ENCODE measurements around the gene GATA2.

GATA2 gene

DNA sequence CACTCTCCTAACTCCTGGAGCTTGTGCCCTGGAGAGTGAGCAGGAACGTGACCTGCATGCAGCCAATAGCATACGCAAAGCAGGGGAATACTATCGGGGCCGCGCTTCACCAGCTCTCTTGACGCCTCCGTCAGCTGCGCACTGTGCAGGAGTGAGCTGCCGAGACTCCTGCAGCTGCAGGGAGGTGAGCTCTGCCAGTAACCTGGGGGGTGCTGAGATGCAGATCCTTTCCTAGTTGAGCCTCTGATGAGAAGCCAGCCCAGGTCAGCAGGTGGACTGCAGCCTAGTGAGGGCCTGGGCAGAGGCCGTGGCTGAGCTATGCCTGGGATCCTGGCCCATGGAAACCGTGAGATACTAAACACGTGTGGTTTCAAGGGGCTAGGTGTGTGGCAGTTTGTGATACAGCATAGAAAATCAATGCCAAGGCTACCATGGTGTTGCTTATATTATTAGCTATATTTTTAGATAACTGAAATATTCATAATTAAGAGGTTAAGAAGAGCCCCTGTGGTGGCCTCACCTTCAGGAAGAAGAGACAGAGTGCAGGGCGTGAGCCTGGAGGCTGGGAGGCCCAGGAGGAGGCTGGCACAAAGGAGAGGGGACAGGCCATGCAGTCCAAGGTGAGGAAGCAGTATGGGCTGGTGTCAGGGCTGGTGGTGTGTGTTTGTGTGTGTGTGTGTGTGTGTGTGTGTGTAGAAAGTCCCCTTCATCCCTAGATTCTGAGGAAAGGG lies 20.4 kb downstream of the GATA2 start:
- no peak for DNase-seq

DNA sequence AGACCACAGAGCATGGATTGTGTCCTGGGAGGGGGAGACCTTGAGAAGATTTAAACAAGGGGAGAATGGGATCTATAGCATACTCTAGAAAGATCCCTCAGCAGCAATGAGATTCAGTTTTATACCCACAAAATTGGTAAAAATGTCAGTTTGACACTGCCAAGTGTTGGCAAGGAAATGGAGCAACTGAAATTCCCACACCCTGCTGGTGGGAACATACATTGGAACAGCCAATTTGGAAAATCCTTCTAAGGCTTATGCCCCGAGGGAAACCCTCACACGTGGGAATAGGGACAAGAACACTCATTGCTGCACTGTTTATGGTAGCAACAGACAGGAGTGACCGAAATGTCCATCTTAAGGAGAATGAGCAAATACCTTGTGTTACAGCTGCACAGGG lies 21.3 kb downstream of the GATA2 start:
- no peak for DNase-seq

DNA sequence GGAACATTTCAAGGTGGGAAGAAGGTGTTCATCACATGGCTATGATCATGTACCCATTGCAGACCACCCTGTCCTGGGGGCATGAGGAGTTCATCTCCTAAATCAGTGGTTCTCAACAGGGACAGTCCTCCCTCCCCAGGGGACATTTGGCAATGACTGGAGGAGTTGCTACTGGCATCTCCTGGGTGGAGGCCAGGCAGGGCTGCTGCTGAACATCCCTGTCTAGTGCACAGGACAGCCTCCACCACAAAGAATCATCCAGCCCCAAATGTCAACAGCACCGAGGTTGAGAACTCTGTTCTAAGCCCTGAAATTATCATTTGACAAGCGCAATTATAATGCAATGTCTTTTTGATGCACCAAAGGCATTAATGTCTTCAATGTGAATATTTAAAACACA lies 21.9 kb downstream of the GATA2 start:
- DNase-seq = no peak

DNA sequence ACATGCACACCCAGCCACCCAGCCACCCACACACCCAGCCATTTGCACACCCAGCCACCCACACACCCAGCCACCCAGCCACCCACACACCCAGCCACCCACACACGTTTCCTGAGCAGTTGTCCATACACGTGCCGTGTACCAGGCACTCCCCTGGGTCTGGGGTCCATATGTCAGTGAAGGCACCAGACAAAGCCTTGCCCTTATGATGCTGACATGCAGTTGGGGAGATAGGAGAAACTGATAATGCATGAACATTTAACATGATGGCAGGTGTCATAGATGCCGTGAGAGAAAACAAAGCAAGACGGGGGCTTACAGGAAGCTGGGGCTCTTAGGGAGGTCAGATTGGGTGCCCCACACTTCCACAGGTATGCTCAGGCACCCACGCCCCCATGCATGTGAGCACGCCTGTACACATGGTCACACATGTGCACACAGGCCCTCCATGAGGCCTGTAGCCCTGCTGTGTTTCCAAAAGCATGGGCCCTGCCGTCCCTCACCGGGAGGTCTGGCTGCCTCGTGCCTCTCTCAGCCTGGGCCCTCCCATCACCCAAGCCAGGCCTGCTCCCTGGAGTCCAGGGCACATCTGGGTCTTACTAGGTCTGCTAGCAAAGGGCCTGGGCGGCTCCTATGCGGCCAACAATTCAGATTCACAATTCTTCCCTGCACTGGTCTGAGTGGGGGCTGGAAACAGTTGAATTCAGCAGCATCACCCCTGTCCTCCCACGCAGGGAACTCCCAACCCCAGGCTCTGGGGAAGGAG lies 22.7 kb downstream of the GATA2 start:
- DNase-seq = no peak

DNA sequence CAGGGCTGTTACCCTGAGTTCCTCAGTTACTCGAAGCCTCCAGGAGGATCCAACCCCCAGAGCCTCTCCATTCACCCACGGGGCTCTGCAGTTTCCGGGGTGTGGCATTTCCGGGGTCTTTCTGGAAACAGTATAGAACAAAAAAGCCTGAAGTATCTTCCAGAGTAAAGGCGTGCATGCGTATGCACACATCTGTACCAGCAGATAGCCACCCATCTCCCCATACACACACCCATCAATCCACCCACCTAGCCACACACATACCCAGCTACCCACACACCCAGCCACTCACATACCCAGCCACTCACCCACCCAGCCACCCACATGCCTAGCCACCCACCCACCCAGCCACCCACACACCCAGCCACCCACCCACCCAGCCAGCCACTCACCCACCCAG lies 23.4 kb downstream of the GATA2 start:
- no peak for DNase-seq

DNA sequence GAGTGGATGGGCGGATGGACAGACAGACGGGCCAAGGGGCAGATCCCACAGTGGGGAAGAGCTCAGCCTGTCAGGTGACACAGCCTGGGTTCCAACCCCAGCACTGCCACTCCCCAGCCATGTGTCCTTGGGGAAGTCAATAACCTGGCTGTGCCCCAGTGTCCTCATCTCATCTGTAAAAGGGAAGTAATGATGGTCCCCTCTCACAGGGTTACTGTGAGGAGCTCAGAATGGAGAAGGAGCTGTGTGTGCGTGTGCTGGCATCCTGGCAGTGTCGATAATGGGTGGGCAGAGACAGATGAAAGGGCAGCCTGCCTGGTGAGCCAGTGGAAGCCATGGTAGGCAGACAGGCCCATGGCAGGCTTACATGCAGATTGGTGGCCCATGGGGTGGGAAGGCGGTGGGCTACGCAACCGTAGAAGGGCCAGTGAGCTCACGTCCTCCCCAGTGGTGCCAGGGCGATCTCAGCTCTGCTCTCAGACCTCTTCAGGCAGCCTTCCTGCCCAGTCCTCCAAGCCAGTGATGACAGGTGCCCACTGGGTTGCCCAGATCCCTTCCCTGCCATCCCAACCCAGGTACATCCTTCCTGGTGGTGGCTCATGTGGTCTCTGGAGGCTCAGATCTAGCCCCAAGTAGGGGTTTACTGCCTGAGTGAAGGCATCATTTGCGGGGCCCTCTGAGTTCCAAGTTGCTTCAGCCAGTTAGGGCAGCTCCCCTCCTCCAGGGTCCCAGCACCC lies 24.0 kb downstream of the GATA2 start:
- DNase-seq = no peak

DNA sequence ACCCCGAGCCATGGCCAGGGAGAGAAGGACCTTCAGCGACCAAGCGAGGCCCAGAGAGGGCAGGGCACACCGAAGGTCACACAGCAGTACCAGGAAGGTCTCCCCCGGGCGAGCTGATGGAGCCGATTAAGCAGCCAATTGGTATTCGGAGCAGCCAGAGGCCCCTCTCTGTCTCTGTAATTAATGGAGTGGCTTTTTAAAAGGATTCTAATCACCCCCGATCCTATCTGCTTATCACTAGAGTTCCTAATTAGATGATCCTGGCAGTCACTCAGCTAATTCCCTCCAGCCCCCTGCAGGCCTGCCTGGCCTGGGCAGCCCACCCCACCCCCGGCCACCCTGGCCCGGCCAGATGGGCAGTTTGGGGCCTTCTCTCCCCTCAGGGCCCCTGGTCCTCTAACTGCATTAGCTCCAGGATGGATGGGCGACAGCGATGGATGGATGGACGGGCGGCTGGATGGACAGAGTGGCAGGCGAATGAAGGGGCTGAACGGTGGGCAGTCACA lies 24.7 kb downstream of the GATA2 start:
- no peak for DNase-seq

DNA sequence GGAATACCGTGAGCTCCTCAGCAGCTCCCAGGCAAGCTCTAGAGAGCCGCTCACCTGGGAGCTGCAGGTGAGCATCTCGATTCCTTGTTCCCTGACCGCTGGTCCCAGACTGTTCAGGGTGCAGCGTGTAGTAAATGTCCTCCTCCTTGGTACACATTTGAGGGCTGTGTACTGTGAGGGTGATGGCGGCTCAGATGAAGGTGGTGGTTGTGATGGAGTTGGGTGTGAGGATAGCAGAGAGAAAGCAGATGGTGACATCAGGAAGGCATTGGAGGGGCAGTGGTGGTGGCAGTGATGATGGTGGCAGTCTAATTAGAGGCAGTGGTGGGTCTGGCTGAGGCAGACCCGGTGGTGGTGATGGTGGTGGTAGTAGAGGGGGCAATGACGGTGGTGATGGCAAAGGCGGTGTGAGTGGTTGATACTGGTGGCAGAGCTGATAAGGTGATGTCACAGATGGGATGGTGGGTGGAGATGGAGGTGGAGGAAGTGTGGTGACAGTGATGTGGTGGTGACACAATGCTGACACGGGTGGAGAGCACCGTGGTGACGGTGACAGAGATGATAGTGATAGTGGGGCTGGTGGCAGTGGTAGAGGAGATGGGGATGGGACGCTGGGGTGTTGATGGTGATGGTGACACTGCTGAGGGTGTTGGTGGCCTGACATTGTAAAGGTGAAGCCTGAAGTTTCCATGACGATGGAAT lies 26.0 kb downstream of the GATA2 start, which contains the start of gene DNAJB8:
TSS of gene DNAJB8 (minus strand) at position 51 of the 702 bp plus-strand sequence. CDS start 3,645 bp downstream, outside the sequence.
- DNase-seq = peak in 1 of 2 experiments; percentile 24

DNA sequence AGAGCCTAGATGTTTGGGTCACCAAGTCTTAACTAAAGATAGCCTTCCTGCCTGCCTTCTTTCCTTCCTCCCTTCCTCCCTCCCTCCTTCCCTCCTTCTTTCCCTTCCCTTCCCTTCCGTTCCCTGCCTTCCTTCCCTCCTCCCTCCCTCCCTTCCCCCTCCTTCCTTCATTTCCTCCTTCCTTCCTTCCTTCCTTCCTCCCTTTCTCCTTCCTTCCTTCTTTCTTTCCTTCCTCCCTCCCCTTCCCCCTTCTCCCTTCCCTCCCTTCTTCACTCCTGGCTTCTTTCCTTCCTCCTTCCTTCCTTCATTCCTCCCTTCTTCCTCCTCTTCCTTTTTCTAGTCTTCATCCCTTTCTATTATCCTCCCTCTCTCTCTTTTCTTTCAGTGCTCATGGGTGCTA lies 28.3 kb downstream of the GATA2 start:
- DNase-seq = no peak

DNA sequence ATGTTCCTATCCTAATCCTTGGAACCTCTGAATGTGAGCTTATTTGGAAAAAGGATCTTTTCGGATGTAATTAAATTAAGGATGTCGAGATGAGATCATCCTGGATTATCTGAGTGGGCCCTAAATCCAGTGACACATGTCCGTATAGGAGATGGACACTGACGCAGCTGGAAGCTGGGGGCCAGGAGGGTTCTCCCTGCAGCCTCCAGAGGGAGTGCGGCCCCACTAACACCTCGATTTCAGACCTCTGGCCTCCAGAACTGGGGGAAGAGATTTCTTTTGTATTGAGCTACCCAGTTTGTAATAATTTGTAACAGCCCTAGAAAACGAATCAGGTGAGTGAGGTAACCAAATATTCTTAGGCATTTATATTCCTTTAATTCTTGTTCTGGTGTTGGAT lies 28.8 kb downstream of the GATA2 start:
- DNase-seq = no peak

DNA sequence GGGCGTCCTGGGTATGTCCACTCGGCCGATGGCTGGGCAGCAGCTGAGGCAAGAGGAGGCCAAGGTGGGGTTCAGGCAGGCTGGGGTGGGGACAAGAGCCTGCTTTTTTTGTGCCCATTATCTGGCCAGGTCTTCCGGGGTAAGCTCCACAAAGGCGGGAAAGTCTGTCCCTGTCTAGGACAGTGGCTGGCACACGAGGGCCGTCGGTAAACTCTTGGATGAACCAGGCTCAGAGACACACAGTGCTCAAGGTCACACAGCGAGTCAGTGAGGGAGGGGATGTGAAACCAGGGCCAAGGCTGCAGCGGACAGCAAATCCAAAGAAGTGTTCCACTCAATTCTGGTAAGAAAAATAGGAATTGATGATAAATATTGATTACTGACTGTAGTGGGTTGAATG lies 29.2 kb downstream of the GATA2 start:
- no peak for DNase-seq

DNA sequence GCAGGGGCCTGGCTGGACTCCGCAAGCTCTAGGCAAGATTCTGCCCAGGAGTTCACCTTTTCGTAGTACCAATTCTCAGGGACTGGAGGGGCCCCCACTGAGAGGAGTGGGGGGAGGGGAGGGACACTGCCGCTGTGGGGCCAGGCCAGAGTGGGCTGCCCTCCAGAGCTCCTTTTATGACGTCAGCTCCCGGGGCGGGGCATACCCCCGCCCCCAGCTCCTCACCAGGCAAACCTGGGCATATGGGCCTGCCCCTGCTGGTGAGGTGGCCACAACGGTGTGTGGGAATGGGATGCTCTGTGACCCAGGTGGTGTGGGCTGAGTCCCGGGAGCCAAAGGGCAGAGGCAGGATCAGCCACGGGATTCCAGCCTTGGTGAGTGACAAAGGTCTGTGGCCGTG lies 29.6 kb downstream of the GATA2 start:
- no peak for DNase-seq

DNA sequence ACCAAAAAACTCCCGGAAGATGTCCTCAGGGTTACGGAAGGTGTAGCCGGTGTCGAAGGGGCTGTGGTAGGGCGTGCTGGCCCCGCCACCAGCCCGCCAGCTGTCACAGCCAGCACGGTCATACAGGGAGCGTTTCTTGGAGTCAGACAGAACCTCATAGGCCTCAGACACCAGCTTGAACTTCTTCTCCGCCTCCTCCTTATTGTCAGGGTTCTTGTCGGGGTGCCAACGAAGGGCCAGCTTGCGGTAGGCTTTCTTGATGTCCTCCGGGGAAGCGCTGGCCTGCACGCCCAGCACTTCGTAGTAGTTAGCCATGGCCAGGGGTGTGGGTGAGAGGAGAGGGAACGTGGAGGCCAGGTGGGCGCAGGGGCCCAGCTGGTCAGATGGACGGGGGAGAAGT lies 30.1 kb downstream of the GATA2 start:
- DNase-seq = no peak

DNA sequence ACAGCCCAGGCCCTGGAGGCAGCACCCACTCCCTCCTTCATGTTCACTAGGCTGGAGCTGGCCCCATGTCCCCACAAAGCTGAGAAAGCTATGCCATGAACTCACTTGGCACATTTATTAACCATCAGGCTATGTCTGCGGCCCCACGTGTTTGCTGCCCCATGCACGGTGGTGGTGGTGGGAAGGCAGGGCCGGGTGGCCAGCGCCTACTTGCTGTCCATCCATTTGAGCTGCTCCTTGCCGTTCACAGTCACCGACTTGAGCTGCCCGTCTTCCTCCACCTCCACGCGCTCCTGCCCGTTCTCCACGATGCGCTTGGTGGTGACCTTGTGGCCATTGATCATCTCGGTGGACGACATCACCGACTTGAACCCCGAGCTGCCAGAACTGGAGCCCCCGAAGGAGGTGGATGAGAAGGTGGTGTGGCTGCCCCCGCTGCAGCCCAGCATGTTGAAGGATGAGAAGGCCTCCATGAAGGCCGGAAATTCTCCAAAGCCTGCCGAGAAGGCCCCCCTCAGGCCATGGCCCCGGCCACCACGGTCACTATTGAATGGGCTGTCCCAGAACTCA lies 30.6 kb downstream of the GATA2 start:
- DNase-seq = no peak

DNA sequence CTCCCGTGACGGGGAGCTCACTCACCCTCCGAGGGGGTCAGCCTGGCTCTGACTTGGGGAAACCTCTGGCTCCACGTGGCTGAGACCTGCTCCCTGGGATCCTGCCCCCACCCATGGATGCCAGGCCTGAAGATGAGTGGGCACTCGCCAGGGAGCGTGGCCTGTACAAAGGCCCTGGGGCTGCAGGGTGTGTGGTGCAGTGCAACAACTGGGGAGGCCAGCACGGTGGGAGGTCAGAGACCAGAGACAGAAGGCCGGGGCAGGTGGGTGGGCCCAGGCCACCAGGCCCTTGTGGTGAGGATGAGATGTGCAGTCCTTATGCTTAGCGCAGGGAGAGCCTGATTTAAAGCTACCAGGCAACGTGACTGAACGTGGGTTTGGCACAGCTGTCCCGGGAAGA lies 31.3 kb downstream of the GATA2 start:
- no peak for DNase-seq

DNA sequence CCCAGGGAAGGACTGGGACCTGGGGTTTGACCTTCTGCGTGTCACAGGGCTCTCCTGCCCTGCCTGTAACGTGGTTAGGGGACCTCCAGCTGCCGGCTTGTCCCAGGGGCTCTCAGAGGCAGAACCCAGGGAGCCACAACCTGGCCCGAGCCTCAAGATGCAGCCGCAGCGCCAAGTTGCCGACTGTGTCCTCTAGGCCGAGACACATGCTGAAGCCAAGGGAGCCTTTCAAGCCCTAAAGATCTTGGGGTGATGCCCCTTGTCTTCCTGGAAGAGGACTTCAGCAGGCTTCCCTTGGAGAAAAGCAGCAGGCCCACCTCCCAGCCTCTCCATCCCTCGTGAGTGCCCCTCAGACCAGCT lies 33.6 kb downstream of the GATA2 start:
- DNase-seq = no peak

DNA sequence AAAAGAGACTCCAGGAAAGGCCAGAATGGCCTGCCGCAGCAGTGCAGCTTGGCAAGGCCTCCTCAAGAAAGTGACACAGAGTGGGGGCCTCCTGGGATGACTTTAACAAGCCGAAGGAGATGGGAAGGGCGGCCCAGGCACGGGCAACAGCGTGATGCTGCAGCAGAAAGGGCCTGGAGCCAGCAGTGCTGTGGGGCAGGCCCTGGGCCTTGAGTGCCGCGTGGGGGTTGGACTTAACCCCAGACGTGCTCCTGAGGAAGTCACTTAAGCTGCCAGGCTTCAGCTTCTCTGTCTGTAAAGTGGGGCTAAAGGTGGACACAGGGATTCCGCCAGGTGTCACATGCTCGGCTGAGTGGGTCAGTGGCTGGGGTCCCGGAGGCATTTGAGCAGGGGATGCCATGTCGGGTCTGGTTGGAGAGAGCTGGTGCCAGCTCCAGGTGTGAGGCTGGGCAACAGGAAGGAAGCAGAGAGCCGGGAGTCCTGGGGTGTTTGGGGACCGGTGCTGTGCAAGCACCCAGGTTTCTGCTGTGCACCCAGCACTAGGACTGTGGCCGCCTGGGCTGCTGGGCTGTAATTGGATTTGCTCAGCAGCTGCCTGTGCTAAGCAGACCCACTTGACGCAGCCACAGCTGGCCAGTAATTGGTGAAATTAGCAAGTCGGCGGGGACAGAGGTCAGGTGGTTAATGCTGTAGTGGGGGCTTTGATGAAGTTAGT lies 34.1 kb downstream of the GATA2 start:
- no peak for DNase-seq

DNA sequence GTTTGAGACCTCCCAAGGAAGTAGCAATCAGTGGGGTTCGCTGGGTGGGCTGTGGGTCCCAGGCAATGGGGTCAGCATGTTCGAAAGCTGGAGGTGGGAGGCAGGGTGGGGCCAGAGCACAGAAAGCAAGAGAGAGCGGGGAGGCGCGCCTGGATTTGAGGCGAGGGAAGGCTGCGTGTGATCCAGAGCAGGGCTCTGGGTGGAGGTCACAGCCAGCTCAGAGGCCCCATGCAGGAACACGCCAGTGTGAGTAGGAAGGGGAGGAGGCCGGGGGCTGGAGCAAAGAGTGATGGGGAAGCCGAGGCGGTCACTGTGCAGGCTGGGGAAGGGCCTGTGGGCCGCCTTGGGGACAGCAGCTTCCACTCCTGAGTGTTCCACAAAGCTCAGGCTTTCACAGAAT lies 35.1 kb downstream of the GATA2 start:
- no peak for DNase-seq

DNA sequence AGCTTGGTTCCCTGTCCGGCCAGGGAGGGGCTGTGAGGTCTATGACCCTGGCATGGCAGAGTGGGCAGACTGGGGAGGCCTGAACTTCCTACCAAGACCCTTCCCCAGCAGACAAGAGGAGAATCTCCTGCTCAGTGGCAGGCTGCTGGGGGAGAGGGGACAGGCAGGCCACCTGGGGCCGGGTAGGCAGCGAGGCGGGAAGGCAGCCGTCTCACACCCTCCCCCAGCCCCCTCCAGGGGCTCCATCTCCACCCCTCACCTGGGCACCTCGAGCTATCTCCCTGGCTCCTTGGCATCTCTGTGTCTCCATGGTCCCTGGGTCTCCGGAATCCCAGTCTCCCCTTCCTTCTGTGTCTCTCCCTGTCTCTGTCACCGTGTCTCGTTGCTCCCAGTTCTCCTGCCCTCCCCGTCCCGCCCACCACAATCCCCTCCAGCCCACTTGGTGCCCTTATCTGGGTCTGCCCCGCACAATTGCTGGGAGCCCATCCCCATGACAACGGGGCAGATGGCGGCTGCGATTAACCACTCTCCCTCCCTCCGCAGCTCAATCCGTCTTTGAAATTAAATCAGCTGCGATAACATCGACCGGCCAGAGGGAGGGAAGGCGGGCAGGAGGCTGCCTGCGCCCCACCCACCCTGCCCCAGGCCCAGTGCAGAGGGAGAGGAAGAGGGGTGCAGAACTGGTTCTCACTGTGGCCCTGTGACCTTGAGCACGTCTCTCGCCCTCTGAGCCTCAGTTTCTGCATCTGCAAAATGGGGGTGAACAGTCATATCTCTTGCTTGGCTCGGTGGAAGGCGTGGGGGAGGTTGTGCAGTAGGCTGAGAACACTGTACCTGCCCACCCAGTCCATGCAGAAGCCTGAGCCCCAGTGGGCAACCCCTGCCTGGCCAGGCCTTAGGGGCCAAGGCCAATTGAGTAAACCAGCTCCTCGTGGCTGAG lies 36.0 kb downstream of the GATA2 start:
- DNase-seq = no peak
